Upper lobe of right lung (tissue), 1 donor: ENCODE data around the gene MAFG. TPM values are rescaled to one million over a fixed set of nuclear protein-coding genes. Genes with fewer than 3 reads are reported as not detected.

Experiments used
- ATAC-seq: fragments of 200-7000 bp; cut with Tn5 transposase; one replicate; pipeline ENCODE4 v1.9.1; 2020; ENCODE audit warnings: mild to moderate bottlenecking, moderate library complexity
- DNase-seq: peaks from one replicate; pipeline ENCODE4 v3.0.0-alpha.2; 2020
- H3K27ac ChIP-seq: fragments of 200-600 bp; one replicate; pipeline ENCODE4 v1.8.0; 2022
- H3K27me3 ChIP-seq: fragments of 200-600 bp; one replicate; pipeline ENCODE4 v1.8.0; 2022; ENCODE audit warnings: mild to moderate bottlenecking
- H3K36me3 ChIP-seq: fragments of 200-600 bp; one replicate; pipeline ENCODE4 v1.8.0; 2022
- H3K4me1 ChIP-seq: fragments of 200-600 bp; one replicate; pipeline ENCODE4 v1.8.0; 2022
- H3K4me3 ChIP-seq: fragments of 200-600 bp; one replicate; pipeline ENCODE4 v1.8.0; 2022; ENCODE audit warnings: mild to moderate bottlenecking
- H3K9me3 ChIP-seq: fragments of 200-600 bp; one replicate; pipeline ENCODE4 v1.8.0; 2022
- intact Hi-C: fragments of 100-400 bp; cut with DNase I; formaldehyde crosslinking; loops from one replicate; pipeline ENCODE4 v1.11.0; 2022
- total RNA-seq: library from RNA; stranded (reverse); fragmentation: NEBNext Ultra II Directional; extraction: Animal tissue kit (Norgen Biotek cat#: 25700); gene quantifications from one replicate; pipeline ENCODE4 v1.2.1, GENCODE V29; 2021
- TF ChIP-seq, protein P1 (sequence below): fragments of 200-600 bp; IDR thresholded peaks from one replicate; pipeline ENCODE4 v1.8.0; 2022; ENCODE audit warnings: antibody characterized with exemption
- donor health status: DM: no; HTN: yes; CAD: no; lungs with severe emphysema.

Gene MAFG
- total RNA-seq, 1 donor from 2014 or later = 35.9 TPM

DNA sequence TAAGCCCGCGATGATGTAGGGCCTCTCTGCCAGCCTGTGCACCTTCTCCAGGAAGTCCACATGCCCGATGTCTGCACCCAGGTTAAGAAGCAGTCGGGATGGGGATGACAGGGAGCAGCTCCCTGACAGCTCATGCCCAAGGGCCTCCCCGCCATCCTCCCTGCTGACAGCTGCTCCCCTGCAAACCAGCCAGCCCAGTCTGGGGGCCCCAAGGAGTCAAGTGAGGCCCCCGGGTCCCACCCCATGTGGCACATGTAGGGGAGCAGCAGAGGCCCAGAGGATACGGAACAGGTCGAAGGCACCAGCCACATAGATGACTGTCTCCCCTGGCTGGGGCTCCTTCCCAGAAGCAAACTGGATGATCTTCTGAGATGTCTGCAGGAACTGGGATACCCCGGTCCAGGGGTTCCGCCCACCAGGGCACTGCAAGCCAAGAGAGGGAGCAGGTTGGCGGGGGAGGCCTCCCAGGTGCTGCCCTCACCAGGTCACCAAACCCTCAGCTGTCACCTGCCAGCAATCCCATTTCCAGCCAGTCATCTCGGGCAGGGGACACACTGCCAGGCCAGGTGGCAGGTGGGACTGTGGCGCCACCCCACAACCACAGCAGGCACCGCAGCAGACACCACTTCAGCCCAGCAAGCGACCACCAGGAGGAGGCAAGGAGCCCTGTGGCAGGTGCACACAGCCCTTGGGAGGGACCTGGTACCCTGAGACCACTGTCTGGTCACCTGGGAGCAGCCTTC lies 20.9 kb downstream of the MAFG start:
- DNase-seq (no peak), ATAC-seq (no peak)
- TF ChIP-seq, protein P1, sequence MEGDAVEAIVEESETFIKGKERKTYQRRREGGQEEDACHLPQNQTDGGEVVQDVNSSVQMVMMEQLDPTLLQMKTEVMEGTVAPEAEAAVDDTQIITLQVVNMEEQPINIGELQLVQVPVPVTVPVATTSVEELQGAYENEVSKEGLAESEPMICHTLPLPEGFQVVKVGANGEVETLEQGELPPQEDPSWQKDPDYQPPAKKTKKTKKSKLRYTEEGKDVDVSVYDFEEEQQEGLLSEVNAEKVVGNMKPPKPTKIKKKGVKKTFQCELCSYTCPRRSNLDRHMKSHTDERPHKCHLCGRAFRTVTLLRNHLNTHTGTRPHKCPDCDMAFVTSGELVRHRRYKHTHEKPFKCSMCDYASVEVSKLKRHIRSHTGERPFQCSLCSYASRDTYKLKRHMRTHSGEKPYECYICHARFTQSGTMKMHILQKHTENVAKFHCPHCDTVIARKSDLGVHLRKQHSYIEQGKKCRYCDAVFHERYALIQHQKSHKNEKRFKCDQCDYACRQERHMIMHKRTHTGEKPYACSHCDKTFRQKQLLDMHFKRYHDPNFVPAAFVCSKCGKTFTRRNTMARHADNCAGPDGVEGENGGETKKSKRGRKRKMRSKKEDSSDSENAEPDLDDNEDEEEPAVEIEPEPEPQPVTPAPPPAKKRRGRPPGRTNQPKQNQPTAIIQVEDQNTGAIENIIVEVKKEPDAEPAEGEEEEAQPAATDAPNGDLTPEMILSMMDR = no peak
- Histone ChIP-seq H3K36me3 (peaks cover 12% of the 10 kb centered on the region), H3K9me3 (no peaks in the 10 kb centered on the region), H3K4me3 (no peak overlapping the region), H3K27me3 (no peaks in the 10 kb centered on the region), H3K27ac (no peak overlapping the region), H3K4me1 (peaks cover 14% of the 10 kb centered on the region)
- intact Hi-C loops = no loop called here

DNA sequence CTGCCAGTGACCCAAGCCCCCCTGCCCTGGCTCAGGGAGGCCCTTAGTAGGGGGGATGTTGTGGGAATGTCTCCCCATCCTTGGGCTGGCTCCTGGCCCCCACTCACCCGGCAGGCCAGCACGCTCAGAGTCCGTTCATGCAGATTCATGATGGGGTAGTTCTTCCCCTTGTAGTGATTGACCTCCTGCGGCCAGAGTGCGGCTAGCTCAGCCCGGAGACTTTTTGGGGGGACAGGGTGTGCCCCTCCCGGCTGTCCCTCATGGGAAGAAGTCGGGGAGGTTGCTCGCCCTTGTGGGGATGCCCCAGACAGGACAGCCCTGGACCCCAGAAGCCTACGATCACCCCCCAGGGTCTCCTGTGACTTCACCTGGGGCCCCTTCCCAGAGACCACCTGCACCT lies 21.5 kb downstream of the MAFG start:
- TF ChIP-seq, protein P1 = no peak
- DNase-seq = no peak

DNA sequence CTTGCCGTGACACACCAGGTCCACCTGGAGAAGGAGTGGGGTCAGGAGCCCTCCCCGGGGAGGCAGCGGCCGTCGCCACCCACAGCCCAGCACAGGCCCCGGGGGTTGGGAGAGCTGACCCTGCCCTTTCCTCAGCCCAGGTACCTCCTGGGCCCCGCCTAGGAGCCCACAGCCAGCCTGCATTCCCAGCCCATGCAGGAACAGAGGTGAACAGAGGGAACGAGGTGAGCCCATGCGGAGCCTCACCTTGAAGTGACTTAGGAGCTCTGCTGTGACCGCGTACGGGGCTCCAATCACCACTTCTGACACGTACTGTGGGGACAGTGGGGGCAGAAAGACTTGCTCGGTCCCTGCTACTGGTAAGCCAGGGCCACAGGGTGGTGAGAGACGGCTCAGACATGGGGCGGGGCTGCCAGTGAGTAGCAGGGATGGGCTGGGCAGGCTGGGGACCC lies 22.1 kb downstream of the MAFG start:
- Histone ChIP-seq H3K27me3 (no peaks in the 10 kb centered on the region), H3K36me3 (peaks cover 14% of the 10 kb centered on the region), H3K27ac (no peak overlapping the region), H3K4me3 (no peak overlapping the region), H3K4me1 (peaks cover 14% of the 10 kb centered on the region), H3K9me3 (no peaks in the 10 kb centered on the region)
- ATAC-seq (no peak), DNase-seq (no peak)
- intact Hi-C loops = no loop called here
- TF ChIP-seq, protein P1 = no peak

More for the DNA sequence above, 21.5 kb downstream of the MAFG start:
- no peak overlapping the region for H3K27ac ChIP-seq
- peaks cover 12% of the 10 kb centered on the region for H3K36me3 ChIP-seq
- no peaks in the 10 kb centered on the region for H3K27me3 ChIP-seq
- no peaks in the 10 kb centered on the region for H3K9me3 ChIP-seq
- peaks cover 15% of the 10 kb centered on the region for H3K4me1 ChIP-seq
- no peak for ATAC-seq
- no peak overlapping the region for H3K4me3 ChIP-seq
- intact Hi-C loops = no loop called here

DNA sequence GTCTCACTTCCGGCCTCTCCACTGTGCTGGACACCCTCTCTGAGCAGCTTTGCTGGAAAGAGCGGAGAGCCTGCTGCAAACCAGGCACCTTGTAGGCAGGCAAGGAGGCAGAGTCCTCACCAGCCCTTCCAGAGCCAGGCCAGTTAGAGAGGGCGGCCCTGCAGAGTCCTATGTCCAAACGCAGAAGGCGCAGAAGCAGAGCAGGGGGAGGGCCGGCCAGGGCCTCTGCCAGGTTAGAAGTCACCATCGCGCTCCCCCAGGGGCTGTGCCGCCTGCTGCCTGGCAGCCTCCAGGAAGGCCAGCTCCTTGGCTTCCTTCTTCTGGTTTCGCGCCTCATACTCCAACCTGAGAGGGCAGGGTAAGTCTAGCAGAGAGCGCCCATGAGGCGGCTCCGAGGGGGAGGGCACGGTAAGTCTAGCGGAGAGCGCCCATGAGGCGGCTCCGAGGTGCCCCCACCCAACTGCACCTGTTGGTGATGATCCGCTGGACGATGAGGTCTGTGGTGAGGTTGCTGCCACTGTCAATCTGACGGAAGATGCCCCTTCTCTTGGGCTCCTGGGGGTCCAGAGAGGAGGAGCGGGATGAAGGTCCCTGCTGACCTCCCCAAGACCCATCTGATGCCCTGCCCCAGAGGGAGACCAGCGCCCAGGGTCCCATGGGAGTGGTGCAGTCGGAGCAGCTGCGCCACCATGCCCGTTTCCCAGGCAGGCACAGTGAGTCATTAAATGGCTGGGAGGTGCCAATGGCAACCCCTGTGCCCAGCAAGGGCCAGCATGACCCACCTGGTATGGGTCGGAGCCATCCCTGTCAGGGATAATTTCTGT lies 22.7 kb downstream of the MAFG start:
- peaks cover 7% of the 10 kb centered on the region for H3K4me1 ChIP-seq
- ATAC-seq (no peak), DNase-seq (no peak)
- no peaks in the 10 kb centered on the region for H3K27me3 ChIP-seq
- no peak overlapping the region for H3K4me3 ChIP-seq
- H3K27ac ChIP-seq = no peak overlapping the region
- intact Hi-C loops = no loop called here
- TF ChIP-seq, protein P1 = no peak
- H3K36me3 ChIP-seq = peaks cover 20% of the 10 kb centered on the region
- no peaks in the 10 kb centered on the region for H3K9me3 ChIP-seq

DNA sequence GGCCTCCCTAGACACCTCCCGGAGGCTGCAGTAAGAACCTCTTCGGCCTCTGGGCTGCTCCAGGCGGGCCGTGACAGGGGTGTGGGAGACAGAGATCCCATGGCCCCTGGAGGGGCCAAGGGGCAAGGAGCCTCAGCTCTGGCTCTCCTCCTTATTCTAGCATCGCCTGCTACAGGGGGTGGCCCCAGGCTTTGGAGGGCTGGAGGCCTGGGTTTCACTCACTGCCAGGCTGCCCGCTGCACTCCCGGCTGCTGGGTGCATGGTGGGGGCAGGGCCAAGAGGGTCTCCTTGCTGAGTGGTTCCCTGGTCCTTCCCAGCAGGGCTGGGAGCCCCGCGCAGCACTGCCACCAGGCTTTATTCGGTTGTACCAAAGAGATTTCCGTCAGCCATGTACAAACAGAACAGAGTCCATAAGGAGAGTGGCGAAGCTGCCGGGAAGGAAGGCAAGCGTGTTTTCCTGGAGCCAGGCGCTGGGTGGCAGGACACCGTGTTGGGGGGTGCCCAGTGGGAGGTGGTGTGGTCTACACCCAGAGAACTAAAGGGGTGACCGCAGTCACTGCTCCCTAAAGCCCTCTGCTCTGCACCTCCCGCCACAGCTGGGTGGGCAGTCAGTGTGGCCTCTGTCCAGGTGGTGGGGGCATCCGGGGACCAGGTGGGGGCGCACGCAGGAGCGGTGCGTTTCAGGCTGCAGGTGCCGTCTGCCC lies 23.5 kb downstream of the MAFG start:
- Histone ChIP-seq H3K4me3 (no peak overlapping the region), H3K4me1 (peaks cover 5% of the 10 kb centered on the region), H3K36me3 (peaks cover 27% of the 10 kb centered on the region), H3K9me3 (no peaks in the 10 kb centered on the region), H3K27ac (no peak overlapping the region), H3K27me3 (no peaks in the 10 kb centered on the region)
- no peak for ATAC-seq
- TF ChIP-seq, protein P1 = no peak
- intact Hi-C loops = no loop called here
- no peak for DNase-seq
